SIG-M5 treated with dmso at 0.1 percent for 504 hours (cell line): Measurements from ENCODE around the gene IFIT2.
"Not testable (repeated sequence)": the region's sequence is repeated elsewhere in the genome, so short reads cannot be mapped to it uniquely, and the experiment has no call there.

Source experiments
- DNase-seq: peaks from one replicate; lab custom pipeline; 2025; ENCODE audit not compliant: unreplicated experiment; lab: John Stamatoyannopoulos, UW

IFIT2 gene

GRCh38 chr10:89306434-89307268, 4.8 kb downstream of the IFIT2 start:
- DNase-seq: no peak

GRCh38 chr10:89307269-89307577, 5.4 kb downstream of the IFIT2 start:
- no peak for DNase-seq

DNA sequence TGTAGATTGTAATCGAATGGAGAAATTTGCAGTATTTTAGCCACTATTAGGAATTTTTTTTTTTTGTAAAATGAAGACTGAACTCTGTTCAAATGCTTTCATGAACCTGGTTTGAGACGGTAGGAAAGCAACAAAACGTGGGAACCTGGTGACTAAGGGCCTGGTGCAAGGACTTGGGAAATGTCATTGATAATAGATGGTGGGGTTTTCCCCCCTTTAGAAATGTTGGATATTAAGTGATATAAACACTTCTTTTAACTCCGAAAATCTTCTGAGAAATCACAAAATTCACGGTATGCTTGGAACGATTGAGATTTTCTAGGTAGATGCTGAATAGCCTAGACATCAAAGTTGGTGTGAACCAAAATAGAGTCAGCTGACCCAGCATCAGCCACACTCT, 6.4 kb downstream of the IFIT2 start:
- no peak for DNase-seq

DNA sequence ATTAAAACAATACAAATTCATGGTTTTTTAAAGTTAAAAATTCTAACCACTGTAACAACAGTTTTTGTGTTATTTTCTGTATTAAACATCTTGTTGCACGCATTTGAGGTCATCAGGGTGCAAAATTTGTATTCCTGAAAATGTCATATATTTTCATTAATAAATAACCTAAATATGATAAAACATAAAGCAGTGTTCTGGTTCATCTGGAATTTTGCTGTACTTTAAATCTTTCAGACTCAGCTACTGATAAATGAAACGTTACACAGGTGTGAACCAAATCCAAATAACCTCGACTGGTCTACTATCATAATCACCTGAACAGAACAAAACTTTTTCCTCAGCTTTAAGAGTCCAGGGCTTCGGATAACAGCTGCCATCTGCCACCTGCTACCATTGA, 6.9 kb downstream of the IFIT2 start:
- no peak for DNase-seq

DNA sequence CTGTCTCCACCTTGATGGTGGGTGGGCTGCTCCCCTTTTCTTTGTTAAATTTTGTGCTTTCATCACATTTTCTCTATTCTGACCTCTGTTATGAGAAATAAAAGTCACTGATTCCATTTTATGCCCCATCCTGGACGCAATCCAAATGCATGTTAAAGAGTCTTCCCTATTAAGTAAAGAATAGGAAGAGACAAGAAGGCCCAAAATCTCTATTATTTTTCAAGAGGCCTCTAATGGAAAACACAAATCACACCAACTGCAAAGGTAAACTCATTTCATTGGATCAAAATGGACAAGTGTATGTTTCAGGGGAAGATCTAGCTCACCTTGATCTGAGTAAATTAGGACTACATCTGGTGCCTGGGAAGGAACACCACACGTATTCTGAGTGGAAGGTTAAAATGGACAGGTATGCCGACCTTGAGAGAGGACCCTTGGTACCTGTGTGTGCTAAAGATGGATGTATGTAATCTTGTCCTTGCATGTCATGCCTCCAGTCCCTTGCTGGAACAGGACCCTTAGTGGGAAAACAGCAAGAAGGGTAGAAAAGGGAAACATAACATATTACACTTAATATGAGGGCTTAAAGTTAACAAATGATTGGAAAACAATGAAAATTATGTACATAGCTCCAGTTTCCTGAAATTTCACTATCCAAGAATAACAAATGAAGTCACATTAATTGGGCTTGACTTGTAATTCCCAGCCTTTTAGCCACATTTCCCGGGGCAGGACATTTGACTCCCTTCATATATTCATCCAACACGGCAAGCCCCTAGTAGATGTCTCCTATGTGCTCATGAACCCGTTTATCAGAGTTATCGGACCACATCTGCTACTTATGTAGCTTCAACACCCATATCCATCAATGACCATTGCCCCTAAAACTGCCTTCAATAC, 7.6 kb downstream of the IFIT2 start:
- no peak for DNase-seq

DNA sequence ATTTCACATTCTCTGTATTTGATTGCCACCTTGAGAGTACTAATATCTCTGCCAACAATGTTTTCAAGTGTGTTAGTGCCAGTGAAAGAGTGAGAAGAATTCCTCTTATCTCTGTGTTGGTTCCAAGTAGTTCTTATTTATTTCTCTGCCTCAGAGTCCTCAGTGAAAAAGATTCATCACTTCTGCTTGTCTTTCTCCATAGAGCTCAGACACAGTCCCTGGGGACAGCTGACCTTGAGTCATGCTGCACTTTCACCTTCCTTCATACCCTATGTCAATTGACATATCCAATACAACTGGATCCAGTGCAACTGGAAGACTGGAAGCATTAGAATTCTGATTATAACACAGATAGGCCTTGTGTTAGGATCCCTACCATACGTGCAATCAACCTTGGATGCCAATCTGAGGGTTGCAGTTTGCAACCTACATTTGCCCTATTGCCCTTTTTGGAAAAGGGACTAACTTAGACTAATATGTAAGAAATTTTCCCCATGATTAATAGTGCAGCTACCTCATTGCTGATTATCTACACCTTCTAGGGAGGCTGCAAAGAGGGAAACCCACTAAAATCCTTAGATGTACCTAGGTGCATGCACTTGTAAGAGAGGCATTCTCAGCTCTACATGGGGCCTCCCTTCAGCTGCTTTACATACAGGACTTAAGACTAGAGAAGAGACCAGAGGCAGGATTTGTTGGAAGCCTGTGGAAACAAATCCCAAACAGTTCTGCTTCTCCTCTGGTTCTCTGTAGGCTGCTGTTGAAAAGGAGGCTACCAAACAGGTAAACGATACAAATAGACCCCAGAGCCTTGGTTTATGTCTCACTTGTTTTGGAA, 8.4 kb downstream of the IFIT2 start:
- no peak for DNase-seq

DNA sequence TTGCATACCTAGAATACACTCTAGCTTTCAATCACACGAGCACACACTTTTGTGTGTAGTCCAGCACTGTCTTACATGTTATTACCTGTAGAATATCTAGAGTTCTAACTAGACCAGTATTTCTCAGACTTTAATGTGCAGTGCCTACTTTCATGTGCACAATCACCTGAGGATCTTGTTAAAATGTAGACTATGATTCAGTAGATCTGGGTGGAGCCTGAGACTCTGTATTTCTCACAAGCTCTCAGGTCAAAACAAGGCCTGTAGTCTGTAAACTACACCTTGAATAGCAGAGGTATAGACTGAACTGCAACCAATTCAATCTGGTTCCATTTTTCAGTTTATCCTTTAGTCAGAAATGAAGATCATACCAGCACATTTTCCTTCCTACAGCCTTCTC, 11.1 kb downstream of the IFIT2 start:
- DNase-seq: no peak

- DNase-seq: no peak
Observed at GRCh38 chr10:89314676-89315075, 12.8 kb downstream of the IFIT2 start.

- DNase-seq: not testable (repeated sequence)
Observed at GRCh38 chr10:89318047-89318446, 16.2 kb downstream of the IFIT2 start.

- not testable (repeated sequence) for DNase-seq
Observed at GRCh38 chr10:89325081-89325480, 23.2 kb downstream of the IFIT2 start.

DNA sequence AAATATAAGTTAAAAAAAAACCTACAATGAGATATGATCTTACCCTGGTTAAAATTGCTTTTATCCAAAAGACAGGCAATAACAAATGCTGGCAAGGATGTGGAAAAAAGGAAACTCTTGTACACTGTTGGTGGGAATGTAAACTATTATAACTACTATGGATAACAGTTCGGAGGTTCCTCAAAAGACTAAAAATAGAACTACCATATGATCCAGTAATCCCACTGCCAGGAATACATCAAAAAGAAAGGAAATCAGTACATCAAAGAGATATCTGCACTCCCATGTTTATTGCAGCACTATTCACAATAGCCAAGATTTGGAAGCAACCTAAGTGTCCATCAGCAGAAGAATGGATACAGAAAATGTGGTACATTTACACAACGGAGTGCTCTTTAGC, 24.0 kb downstream of the IFIT2 start:
- not testable (repeated sequence) for DNase-seq

DNA sequence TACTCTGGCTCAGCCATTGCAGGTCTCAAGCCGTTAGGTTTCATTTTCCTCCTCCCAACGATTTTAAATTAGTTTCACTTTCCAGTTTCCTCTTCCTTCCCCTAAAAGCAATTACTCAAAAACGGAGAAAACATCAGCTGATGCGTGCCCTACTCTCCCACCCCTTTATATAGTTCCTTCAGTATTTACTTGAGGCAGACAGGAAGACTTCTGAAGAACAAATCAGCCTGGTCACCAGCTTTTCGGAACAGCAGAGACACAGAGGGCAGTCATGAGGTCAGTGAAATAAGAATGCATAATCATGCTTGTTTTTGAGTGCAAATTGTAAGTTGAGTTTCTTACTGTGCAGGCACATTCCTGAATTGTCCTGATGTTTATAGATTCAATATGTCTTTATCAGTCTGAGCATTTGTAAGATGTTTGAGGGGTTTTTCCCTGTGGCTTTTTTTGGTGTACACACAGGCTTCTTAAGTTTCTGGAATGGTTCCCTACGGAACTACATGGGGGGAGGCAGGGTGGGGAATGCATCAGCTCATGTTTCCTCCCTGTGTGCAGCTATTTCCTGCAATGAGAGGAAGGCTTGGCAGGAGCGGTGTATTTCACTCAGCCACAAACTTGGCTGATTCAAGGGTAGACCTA, 26.1 kb downstream of the IFIT2 start, which contains the start of gene IFIT3:
Gene IFIT3 (plus strand): TSS at position 195 of the 639 bp plus-strand sequence. CDS start 77 bp downstream, at position 272.
- DNase-seq: peak; percentile 44

GRCh38 chr10:89329151-89329550, 27.3 kb downstream of the IFIT2 start:
- no peak for DNase-seq

DNA sequence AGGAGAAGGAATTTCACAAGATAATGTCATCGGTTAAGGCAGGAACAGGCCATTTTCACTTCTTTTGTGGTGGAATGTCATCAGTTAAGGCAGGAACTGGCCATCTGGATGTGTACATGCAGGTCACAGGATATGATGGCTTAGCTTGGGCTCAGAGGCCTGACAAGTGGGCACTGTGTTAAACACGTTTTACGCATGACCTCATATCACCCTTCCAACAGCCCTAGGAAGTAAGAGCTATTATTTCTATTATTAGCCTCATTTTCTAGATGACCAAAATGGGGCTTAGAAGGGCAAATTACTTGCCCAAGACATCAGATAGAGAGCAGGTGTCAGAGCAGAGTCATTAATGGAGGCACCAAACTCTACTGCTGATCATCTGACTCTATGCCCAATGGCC, 28.2 kb downstream of the IFIT2 start:
- not testable (repeated sequence) for DNase-seq

DNA sequence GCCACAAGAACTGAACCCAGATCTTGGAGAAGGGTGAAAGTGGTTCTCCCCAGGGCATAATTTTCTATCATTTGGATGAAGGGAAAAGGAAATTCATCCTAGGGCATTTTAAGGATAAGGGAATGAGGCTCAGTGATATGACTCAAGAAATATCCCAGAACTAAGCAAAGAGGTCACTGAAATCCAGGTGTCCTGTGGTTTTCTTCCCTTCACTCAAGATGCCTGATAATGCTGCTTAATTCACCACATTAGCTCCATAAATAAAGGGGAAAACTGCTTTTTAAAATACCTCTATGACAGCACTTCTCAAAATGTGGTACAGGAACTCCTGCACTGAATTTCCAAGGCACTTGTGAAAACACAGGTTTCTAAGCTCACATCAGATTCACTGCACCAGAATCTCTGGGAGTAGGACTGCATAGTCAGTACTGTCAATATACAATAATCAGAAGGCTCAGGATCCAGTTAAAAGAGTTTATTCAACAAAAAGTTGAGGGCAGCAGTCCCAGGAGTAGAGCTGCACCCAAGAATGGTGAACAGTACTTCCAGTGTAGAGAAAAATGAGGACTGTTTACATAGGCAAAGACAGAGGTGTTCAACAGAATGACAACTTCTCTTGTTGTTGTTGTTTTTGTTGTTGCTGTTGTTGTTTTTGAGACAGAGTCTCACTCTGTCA, 28.8 kb downstream of the IFIT2 start:
- no peak for DNase-seq

- DNase-seq: not testable (repeated sequence)
Observed at GRCh38 chr10:89331487-89332122, 29.8 kb downstream of the IFIT2 start.

DNA sequence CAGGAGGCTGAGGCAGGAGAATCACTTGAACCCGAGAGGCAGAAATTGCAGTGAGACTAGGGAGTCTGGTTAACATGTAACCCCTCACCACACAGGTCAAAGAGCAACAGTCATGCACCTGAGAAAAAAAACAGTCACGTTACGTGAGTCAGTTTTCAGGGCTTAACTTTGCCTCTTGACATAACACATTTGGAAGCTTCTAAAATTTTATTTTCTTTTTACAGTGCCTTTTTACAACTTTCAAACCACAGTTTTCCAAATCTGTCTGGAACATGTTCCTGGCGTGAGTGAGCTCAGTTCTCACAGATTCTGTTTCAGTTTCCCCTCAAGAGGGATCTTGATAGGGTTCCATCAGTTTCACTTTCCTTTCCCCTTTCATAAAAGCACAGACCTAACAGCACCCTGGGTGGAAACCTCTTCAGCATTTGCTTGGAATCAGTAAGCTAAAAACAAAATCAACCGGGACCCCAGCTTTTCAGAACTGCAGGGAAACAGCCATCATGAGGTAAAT, 30.3 kb downstream of the IFIT2 start:
- DNase-seq: peak; percentile 39

DNA sequence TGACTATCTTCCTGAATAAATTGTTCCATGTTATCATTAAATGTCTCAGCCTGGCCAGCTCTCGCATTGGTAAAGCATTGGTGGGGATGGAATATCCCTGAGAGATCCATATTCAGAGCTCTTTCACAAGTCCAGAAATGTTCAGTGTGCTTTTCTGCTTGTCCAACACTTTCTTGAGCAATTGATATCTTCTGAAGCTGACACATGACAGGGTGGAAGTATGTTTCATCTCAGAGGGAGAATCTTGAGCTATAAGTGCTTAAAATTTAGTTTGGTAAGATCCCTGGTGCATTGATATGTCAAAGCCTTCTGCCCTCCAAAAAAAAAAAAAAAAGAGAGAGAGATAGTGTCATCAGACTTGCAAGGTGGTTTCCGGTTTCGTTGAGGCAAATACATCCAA, 33.4 kb downstream of the IFIT2 start:
- DNase-seq: no peak

GRCh38 chr10:89336241-89336640, 34.4 kb downstream of the IFIT2 start:
- no peak for DNase-seq
